GM23338 (cell line): ENCODE results near the gene EFCAB6. TPM values are rescaled to one million over a fixed set of nuclear protein-coding genes. Genes with fewer than 3 reads are reported as not detected.

Experiments used
- ATAC-seq: fragments of 200-7000 bp; cut with Tn5 transposase; 3 replicates; pipeline ENCODE4 v1.9.1; 2020
- DNase-seq: peaks from one replicate; pipeline ENCODE4 v3.0.0-alpha.2; 2015; ENCODE audit warnings: low spot score
- H2AFZ ChIP-seq: fragments of 200-600 bp; sonication (generic); 2 replicates; pipeline ENCODE4 v1.8.0; 2016; ENCODE audit warnings: antibody characterized with exemption, mild to moderate bottlenecking, moderate library complexity
- H3F3A ChIP-seq: fragments of 200-600 bp; sonication (generic); replicated peaks from 2 replicates; pipeline ENCODE4 v1.8.0; 2017; ENCODE audit warnings: antibody characterized with exemption, mixed run types, low read depth
- H3K27ac ChIP-seq: fragments of 200-600 bp; sonication (generic); 2 replicates; pipeline ENCODE4 v1.6.1; 2016; ENCODE audit warnings: low read depth
- H3K27me3 ChIP-seq: fragments of 200-600 bp; sonication (generic); 2 replicates; pipeline ENCODE4 v1.8.0; 2016; ENCODE audit warnings: mild to moderate bottlenecking, mixed run types, moderate library complexity; ENCODE audit not compliant: insufficient read depth
- H3K36me3 ChIP-seq: fragments of 200-600 bp; sonication (generic); 2 replicates; pipeline ENCODE4 v1.8.0; 2016; ENCODE audit warnings: mild to moderate bottlenecking; ENCODE audit not compliant: insufficient read depth
- H3K4me1 ChIP-seq: fragments of 200-600 bp; sonication (generic); 2 replicates; pipeline ENCODE4 v1.8.0; 2016; ENCODE audit warnings: mild to moderate bottlenecking, moderate library complexity; ENCODE audit not compliant: insufficient read depth
- H3K4me2 ChIP-seq: fragments of 200-600 bp; sonication (generic); 2 replicates; pipeline ENCODE4 v1.7.1; 2017; ENCODE audit warnings: mixed run types
- H3K4me3 ChIP-seq: fragments of 200-600 bp; sonication (generic); 2 replicates; pipeline ENCODE4 v1.6.1; 2016; ENCODE audit warnings: mixed run types
- H3K79me2 ChIP-seq: fragments of 200-600 bp; sonication (generic); replicated peaks from 2 replicates; pipeline ENCODE4 v1.8.0; 2017; ENCODE audit warnings: mild to moderate bottlenecking; ENCODE audit not compliant: insufficient read depth
- H3K9me2 ChIP-seq: fragments of 200-600 bp; sonication (generic); 2 replicates; pipeline ENCODE4 v1.8.0; 2017; ENCODE audit not compliant: insufficient read depth
- H4K20me1 ChIP-seq: fragments of 200-600 bp; sonication (generic); replicated peaks from 2 replicates; pipeline ENCODE4 v1.8.0; 2017; ENCODE audit warnings: mild to moderate bottlenecking; ENCODE audit not compliant: insufficient read depth
- H3K27ac Mint-ChIP-seq: 2 replicates; pipeline ENCODE4 v1.8.0; 2020; ENCODE audit warnings: inconsistent platforms, mild to moderate bottlenecking, moderate library complexity, mixed read lengths
- H3K27me3 Mint-ChIP-seq: 3 replicates; pipeline ENCODE4 v1.8.0; 2022; ENCODE audit warnings: low read depth, mild to moderate bottlenecking, moderate library complexity, mixed read lengths, inconsistent platforms; ENCODE audit not compliant: insufficient read depth, poor library complexity
- H3K36me3 Mint-ChIP-seq: 3 replicates; pipeline ENCODE4 v1.8.0; 2021; ENCODE audit warnings: low read depth, mild to moderate bottlenecking, inconsistent platforms, moderate library complexity, mixed read lengths
- H3K4me1 Mint-ChIP-seq: 3 replicates; pipeline ENCODE4 v1.8.0; 2020; ENCODE audit warnings: mild to moderate bottlenecking, inconsistent platforms, mixed read lengths
- H3K4me3 Mint-ChIP-seq: 3 replicates; pipeline ENCODE4 v1.8.0; 2021; ENCODE audit warnings: moderate library complexity, mild to moderate bottlenecking, inconsistent platforms, mixed read lengths
- H3K9me3 Mint-ChIP-seq: 3 replicates; pipeline ENCODE4 v1.8.0; 2020; ENCODE audit warnings: moderate library complexity, mild to moderate bottlenecking, inconsistent platforms, mixed read lengths
- CREB1 ChIP-seq: fragments of 250-450 bp; sonication (Bioruptor Pico); IDR thresholded peaks from 2 replicates; pipeline ENCODE4 v1.5.0; 2020; ENCODE audit warnings: low read depth, mild to moderate bottlenecking, moderate library complexity
- EZH2 ChIP-seq: fragments of 200-600 bp; sonication (generic); IDR thresholded peaks from one replicate; pipeline ENCODE4 v1.8.0; 2017; ENCODE audit warnings: antibody characterized with exemption, mild to moderate bottlenecking, low read depth; ENCODE audit not compliant: unreplicated experiment
- EZH2phosphoT487 ChIP-seq: fragments of 200-600 bp; sonication (generic); IDR thresholded peaks from one replicate; pipeline ENCODE4 v1.8.1; 2018; ENCODE audit warnings: antibody characterized with exemption; ENCODE audit not compliant: unreplicated experiment
- JUNB ChIP-seq: IDR thresholded peaks from one replicate; pipeline ENCODE4 v1.6.1; 2016; ENCODE audit warnings: antibody characterized with exemption; ENCODE audit not compliant: unreplicated experiment
- NANOG ChIP-seq: IDR thresholded peaks from 2 replicates; pipeline ENCODE4 v1.6.1; 2016; ENCODE audit warnings: antibody characterized with exemption, borderline replicate concordance
- POLR2AphosphoS5 ChIP-seq: IDR thresholded peaks from 2 replicates; pipeline ENCODE4 v1.6.1; 2016; ENCODE audit warnings: antibody characterized with exemption, low read depth
- STAT1 ChIP-seq: IDR thresholded peaks from one replicate; pipeline ENCODE4 v1.6.1; 2016; ENCODE audit warnings: antibody characterized with exemption; ENCODE audit not compliant: unreplicated experiment
- ZNF114 ChIP-seq: fragments of 250-450 bp; sonication (Bioruptor Pico); IDR thresholded peaks from 2 replicates; pipeline ENCODE4 v1.5.0; 2020; ENCODE audit warnings: mild to moderate bottlenecking, moderate library complexity
- ZNF331 ChIP-seq: fragments of 250-450 bp; sonication (Bioruptor Pico); IDR thresholded peaks from 2 replicates; pipeline ENCODE4 v1.5.0; 2020; ENCODE audit warnings: low read depth, mild to moderate bottlenecking, moderate library complexity
- polyA plus RNA-seq: library from polyadenylated mRNA; unstranded; fragments of >200 nt; fragmentation: Nextera tagmentation; extraction: Ambion mirVana; gene quantifications from 2 replicates; pipeline ENCODE4 v1.2.1, GENCODE V29; 2016
- total RNA-seq: library from RNA; depleted of rRNA; stranded (reverse); fragments of >200 nt; shearing (Covaris generic); gene quantifications from 2 replicates; pipeline ENCODE4 v1.2.3, GENCODE V29; 2014
- TF ChIP-seq, protein P1 (sequence below): IDR thresholded peaks from 2 replicates; pipeline ENCODE4 v1.6.1; 2016; ENCODE audit warnings: antibody characterized with exemption
- TF ChIP-seq, protein P2 (sequence below), 2 experiments: fragments of 200-600 bp in 1 of 2; sonication (generic) in 1 of 2; conservative IDR thresholded peaks; 2 replicates each; pipeline versions ENCODE4 v1.5.1 to v1.6.1; 2016 to 2017; ENCODE audit warnings: antibody characterized with exemption in 2 of 2, low read depth in 2 of 2, mild to moderate bottlenecking in 2 of 2, moderate library complexity in 1 of 2

Gene EFCAB6
- total and polyA plus RNA-seq, 2 experiments from 2014 or later = 1.1 to 1.8 TPM

GRCh38 chr22:43500792-43501785 is 311.0 kb downstream of the EFCAB6 start (continued):
- TF ChIP-seq JUNB (no peak), POLR2AphosphoS5 (no peak), CREB1 (CRISPR knock-in tag) (no peak), NANOG (no peak), EZH2 (no peak), ZNF331 (CRISPR knock-in tag) (no peak), EZH2phosphoT487 (no peak), ZNF114 (CRISPR knock-in tag) (no peak)
- TF ChIP-seq, protein P1, sequence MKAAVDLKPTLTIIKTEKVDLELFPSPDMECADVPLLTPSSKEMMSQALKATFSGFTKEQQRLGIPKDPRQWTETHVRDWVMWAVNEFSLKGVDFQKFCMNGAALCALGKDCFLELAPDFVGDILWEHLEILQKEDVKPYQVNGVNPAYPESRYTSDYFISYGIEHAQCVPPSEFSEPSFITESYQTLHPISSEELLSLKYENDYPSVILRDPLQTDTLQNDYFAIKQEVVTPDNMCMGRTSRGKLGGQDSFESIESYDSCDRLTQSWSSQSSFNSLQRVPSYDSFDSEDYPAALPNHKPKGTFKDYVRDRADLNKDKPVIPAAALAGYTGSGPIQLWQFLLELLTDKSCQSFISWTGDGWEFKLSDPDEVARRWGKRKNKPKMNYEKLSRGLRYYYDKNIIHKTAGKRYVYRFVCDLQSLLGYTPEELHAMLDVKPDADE = no peak
- TF ChIP-seq, protein P2, sequence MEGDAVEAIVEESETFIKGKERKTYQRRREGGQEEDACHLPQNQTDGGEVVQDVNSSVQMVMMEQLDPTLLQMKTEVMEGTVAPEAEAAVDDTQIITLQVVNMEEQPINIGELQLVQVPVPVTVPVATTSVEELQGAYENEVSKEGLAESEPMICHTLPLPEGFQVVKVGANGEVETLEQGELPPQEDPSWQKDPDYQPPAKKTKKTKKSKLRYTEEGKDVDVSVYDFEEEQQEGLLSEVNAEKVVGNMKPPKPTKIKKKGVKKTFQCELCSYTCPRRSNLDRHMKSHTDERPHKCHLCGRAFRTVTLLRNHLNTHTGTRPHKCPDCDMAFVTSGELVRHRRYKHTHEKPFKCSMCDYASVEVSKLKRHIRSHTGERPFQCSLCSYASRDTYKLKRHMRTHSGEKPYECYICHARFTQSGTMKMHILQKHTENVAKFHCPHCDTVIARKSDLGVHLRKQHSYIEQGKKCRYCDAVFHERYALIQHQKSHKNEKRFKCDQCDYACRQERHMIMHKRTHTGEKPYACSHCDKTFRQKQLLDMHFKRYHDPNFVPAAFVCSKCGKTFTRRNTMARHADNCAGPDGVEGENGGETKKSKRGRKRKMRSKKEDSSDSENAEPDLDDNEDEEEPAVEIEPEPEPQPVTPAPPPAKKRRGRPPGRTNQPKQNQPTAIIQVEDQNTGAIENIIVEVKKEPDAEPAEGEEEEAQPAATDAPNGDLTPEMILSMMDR (conservative IDR thresholded peaks at IDR 0.05; ENCODE audit: low read depth in 2 of 2) = no peak

DNA sequence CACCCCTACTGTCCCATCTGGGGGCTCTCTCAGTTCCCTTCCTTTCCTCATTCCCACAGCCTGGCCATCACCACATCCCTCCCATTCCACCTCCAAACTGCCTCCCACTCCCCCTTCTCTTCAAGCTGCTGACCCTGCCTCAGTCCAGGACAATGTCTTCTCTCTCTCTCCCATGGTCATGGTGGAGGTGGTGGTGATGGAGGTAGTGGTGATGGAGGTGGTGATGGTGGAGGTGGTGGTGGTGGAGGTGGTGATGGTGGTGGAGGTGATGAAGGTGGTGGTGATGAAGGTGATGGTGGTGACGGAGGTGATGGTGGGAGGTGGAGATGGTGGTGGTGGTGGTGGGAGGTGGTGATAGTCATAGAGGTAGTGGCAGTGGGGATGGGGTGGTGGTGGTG is 313.2 kb downstream of the EFCAB6 start:
- Histone ChIP-seq H4K20me1 (no peaks in the 10 kb centered on the region), H3K36me3 (no peaks in the 10 kb centered on the region), H3K27ac (no peak overlapping the region), H3K9me2 (peaks cover 1% of the 10 kb centered on the region; the same call in 1 of the 2 replicates), H3K4me2 (no peak overlapping the region), H3F3A (no peaks in the 10 kb centered on the region), H3K4me1 (no peaks in the 10 kb centered on the region), H2AFZ (no peak overlapping the region), H3K79me2 (no peaks in the 10 kb centered on the region), H3K4me3 (no peak overlapping the region), H3K27me3 (no peaks in the 10 kb centered on the region)
- ATAC-seq = no peak
- no peak overlapping the region for H3K4me3 Mint-ChIP-seq
- TF ChIP-seq NANOG (no peak), ZNF331 (CRISPR knock-in tag) (no peak), STAT1 (no peak)
- TF ChIP-seq, protein P2 (conservative IDR thresholded peaks at IDR 0.05; ENCODE audit: low read depth in 2 of 2) = no peak
- TF ChIP-seq, protein P1 = no peak
- H3K9me3 Mint-ChIP-seq = peaks cover 37% of the 10 kb centered on the region
- H3K27me3 Mint-ChIP-seq = no peaks in the 10 kb centered on the region
- no peaks in the 10 kb centered on the region for H3K4me1 Mint-ChIP-seq
- peaks cover 5% of the 10 kb centered on the region; the same call in 2 of the 3 replicates for H3K36me3 Mint-ChIP-seq
- DNase-seq = no peak
- H3K27ac Mint-ChIP-seq = no peak overlapping the region
